Activated CD8-positive, alpha-beta memory T cell treated with anti-CD3 and anti-CD28 coated beads, Interleukin-2, amount 50 U/mL, for 48 hours (primary cell): ENCODE results near the gene SLC6A19.

Experiments
- DNase-seq: peaks from one replicate; pipeline ENCODE4 v3.0.0-alpha.2; 2020

Gene SLC6A19

DNA sequence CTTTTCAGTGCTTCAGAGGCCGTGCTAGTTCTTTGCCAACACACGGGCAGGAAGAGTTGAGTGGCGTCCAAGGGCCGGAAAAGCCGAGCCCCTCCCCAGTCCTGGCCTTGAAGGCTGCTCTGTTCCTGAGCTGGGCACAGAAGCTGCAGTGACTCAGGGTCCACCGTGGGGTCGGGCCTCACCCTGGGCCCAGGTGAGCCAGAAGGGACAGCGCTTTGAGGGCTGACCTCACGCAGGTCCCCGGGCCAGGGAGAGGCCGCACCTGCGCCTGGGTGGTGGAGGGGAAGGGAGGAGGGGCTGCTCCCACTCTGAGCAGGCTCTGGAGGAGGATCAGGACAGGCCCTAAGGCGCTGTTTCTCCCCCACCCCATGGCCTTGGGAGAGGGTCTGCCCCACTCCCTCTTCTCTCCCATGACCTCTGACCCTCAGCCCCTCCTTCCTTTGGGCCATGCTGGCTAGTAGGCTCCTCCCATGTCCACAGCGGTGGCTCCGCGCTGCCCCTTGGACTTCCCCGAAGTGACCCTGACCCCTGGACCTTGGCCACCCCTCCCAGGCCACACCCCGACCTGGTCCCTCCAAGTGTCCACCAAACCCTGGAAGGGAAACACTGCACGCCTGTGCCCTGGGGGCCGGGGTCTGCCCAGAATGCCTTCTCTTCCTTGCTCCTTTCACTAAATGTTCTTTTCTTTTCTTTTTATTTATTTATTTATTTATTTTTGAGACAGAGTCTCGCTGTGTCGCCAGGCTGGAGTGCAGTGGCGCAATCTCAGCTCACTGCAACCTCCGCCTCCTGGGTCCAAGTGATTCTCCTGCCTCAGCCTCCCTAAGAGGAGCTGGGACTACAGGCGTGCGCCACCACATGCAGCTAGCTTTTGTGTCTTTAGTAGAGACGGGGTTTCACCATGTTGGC is 19.7 kb upstream of the SLC6A19 start:
- DNase-seq, result no peak

DNA sequence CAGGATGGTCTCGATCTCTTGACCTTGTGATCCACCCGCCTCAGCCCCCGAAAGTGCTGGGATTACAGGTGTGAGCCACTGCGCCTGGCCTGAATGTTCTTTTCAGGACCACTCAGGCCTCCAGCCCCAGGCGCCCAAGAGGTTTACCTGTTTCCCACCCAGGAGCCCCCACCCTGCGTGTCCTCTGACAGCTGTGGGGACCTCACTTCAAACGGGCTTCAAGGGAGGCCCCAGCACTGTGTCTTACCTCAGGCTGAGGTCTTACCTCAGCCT is 19.1 kb upstream of the SLC6A19 start:
- no peak for DNase-seq

GRCh38 chr5:1182633-1183423 is 18.6 kb upstream of the SLC6A19 start:
- DNase-seq, result no peak

- DNase-seq, result no peak
Measured at GRCh38 chr5:1183424-1184162, 17.8 kb upstream of the SLC6A19 start.

DNA sequence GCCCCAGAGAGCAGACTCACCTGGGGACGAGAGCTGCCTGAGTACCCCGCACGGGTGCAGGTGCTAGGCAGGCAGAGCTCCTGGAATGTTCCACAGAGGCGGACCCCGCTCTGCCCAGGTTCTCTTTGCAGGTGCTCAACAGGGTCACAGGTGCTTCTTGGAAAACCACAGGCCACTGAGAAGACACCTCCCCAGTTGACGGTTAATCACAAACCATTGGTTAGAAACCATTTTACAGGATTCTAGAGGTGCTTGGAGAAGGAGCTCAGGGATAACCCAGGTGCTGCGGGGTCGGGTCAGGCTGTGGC is 17.3 kb upstream of the SLC6A19 start:
- no peak for DNase-seq

GRCh38 chr5:1184481-1184880 is 16.9 kb upstream of the SLC6A19 start:
- no peak for DNase-seq

- DNase-seq, result no peak
Measured at GRCh38 chr5:1185038-1185627, 16.3 kb upstream of the SLC6A19 start.

DNA sequence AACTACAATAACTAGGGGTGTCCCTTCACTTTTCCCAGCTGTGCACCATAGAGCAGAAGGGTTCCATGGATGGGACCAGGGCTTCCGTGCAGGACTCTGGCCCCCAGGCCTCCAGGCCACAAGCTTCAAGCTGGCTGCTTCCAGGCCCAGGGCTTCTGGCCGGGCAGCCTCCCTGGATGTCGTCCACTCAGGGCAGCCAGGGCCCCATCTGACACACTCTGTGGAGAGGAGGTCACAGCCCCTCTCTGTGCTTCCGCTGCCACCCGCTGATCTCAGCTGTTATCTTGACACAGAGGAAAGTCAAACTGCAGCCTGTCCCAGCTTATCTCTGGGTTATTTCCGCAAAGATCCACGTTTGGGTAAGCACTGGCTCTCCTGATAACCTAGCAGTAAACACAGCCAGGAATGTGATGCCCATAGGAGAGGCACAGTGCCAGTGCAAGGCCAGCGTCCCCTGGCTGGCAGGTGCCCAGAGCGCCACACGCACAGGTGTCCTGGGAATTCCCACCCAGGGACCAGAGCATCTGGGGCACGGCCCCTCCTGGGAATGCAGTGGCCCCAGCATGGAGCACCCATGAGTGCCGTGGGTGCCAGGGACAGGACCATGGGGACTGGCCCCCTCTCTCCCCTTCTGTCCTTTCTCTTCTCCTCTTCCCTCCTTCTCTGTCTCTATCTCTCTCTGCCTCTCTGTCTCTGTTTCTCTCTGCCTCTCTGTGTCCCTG is 15.6 kb upstream of the SLC6A19 start:
- no peak for DNase-seq

DNA sequence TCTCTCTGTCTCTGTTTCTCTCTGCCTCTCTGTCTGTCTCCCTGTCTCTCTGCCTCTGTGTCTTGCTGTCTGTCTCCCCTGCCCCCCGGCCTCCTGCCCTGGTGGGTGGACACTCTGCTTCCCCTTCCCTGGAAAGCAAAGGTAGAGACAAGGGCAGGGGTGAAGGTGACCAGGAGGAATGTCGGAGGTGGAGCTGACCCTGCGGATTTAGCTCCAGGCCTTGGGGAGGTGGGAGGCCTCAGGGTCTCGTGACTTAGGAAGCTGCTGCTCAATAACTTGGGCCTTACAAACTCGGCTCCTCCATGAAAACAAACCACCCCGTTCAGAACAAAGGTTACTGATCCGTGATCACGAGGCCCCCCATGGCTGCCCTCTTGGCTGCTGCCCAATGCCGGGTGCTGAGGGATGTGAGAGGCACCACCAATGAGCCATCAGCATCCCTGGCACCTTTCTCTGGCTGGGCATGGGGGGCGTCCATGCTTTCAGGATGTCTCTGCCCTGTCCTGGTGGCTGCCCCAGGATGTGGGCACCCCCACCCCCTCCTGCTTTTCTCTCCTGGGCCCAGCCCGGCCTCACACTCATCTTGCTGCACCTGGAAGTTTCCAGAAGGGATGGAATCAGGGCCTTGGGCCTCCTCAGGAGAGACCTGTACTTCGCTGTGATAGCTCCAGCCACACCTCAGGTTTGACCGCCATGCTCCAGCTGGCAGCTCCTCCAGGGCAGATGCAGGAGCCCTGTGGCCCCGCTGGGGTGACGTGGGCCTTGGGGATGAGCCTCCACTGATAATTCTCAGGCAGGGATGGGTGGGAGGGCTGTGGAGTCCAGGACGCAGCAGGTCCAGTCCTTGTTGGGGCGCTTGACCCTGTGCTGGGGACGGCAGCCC is 14.8 kb upstream of the SLC6A19 start:
- DNase-seq, result no peak

GRCh38 chr5:1187234-1187949 is 14.0 kb upstream of the SLC6A19 start:
- DNase-seq, result no peak

- DNase-seq, result no peak
Measured at GRCh38 chr5:1187950-1188334, 13.5 kb upstream of the SLC6A19 start.

GRCh38 chr5:1188464-1188863 is 12.9 kb upstream of the SLC6A19 start:
- no peak for DNase-seq

DNA sequence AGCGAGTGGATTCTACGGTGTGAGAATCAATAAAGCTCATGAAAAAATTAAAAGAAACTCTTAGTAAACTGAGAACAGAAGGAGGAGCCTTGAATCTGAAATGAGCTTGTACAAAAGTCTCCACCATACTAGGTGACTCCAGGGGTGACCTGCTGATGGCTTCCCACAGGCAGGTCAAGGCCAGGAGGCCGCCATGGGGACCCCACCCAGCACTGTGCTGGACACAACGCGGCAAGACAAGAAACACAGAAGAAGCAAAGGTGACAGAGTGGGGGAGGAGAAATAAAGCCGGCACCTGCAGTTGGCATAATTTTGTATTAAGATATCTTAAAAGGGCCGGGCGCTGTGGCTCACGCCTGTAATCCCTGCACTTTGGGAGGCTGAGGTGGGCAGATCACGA is 12.1 kb upstream of the SLC6A19 start:
- DNase-seq, result no peak

DNA sequence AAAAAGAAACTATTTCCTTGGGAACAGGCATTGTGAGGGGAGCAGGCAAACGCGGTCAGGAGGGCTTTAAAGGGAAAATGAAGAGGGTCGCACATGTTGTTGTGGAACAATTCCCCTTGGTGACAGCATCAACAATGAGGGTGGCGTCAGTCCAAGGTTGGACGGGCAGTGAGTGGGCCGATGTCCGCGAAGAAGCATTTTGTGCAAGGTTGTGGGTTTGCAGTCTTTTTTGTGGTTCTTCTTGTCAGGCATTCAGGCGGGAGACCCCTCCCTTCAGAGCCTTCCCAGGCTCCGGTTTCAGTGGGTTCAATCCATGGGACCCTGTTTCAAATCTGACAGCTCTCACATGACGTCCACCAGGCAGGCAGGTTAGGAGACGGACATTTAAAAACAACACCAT is 11.1 kb upstream of the SLC6A19 start:
- DNase-seq, result no peak

GRCh38 chr5:1190837-1191239 is 10.6 kb upstream of the SLC6A19 start:
- DNase-seq, result no peak

DNA sequence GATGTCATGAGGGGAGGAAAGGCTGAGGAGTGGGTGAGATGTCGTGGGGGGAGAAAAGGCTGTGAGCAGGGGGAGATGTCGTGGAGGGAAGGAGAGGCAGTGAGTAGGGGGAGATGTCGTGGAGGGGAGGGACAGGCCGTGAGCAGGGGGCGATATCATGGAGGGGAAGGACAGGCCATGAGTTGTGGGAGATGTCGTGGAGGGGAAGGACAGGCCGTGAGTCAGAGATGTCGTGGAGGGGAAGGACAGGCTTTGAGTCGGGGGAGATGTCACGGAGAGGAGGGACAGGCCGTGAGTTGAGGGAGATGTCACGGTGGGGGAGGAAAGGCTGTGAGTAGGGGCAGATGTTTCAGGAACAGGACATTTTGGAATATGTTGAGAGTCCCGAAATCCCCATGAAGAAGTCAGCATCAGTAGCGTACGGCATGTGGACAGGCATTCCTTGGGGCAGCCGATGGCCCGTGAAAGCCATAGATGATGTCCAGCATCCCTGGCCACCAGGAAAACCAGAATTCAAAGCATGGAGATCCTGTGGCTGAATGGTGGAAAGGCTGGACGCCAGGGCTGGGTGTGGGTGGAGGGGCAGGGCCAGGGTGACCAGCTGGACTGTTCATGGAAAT is 8.3 kb upstream of the SLC6A19 start:
- no peak for DNase-seq

GRCh38 chr5:1193591-1193985 is 7.8 kb upstream of the SLC6A19 start:
- DNase-seq, result no peak

DNA sequence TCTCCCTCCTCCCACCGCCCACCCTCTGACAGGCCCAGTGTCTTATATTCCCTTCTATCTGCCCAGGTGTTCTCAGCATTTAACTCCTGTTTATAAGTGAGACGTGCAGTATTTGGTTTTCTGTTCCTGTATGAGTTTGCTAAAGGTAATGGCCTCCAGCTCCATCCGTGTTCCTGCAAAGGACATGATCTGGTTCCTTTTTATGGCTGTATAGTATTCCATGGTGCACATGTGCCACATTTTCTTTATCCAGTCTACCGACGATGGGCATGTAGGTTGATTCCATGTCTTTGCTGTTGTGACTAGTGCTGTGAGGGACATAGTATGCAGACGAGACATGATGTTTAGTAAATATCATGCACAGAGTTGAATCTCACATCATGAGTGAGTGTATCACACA is 7.0 kb upstream of the SLC6A19 start:
- no peak for DNase-seq

- DNase-seq, result no peak
Measured at GRCh38 chr5:1195439-1195838, 6.0 kb upstream of the SLC6A19 start.

GRCh38 chr5:1195916-1196315 is 5.5 kb upstream of the SLC6A19 start:
- DNase-seq, result no peak

GRCh38 chr5:1196562-1196961 is 4.8 kb upstream of the SLC6A19 start:
- DNase-seq, result no peak
